GM11168 (cell line): ENCODE results near the gene PPP2R2C.

Experiments
- in situ Hi-C: fragments of 300-500 bp; cut with MboI; formaldehyde crosslinking; loops from one replicate; pipeline ENCODE4 v1.12.0; 2022; ENCODE audit warnings: low sequenced_read_pairs; ENCODE audit not compliant: unreplicated experiment

PPP2R2C gene

DNA sequence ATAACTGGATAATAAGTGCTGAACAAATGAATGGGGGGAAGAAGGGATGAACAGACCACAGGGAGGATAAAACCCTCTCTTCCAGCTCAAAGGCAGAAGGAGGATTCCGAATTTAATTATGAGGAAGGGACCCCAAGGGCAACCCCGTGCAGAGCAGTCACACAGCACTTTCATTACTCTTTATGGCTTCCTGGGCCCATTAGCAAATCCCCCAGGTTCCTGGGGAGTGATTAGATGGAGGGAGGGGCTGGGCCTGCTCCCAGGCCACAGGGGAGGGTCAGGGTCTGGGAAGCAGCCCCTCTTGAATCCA lies 67.1 kb downstream of the PPP2R2C start:
- in situ Hi-C loops, result no loop called here

DNA sequence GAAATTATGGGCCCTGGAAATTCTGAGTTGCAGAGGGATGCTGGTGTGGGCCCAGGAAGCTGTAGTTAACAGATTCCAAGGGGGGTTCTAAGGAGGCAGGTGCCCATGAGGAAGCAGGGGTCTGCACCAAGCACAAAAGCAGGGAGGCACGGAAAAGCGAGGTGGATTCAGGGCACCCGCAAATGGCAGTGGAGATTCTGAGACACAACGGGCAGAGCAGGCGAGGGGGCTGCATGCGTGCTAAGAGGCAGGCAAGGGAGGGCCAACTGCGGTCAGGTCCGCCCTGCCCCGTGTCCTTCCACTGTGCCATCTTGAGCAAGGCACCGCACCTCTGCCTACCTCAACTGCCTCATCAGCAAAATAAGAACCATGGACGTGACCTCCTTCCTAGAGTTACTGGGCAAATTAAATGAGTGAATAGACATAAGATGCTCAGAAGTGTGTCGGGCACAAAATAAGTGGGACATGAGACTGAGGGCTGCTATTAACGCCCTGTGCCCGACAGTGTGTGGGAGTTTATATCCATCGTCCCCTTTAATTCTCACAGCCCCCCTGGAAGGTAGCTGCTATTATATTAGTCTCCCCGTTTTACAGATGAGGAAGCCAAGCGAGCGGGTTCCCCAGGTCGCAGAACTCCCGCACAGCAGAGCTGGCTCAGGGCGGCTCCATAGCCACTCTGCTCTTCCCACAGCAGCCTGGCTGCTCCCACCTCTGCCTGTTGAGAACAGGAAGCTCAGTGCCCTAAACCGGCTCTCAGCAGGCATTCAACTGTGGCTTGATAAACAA lies 67.6 kb downstream of the PPP2R2C start:
- in situ Hi-C loops, result no loop called here

DNA sequence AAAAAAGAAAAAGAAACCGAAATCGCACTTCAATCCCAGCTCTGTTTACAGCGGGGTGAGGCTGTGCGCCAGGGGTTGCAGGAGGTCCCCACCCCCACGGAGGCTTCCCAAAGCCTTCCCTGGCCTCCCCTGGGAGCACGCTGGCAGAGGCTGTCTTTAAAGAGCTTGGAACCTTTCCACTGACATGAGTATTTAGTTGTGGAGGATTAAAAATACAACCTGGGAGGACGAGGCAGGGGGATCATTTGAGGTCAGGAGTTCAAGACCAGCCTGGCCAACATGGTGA lies 69.1 kb downstream of the PPP2R2C start:
- in situ Hi-C loops, result no loop called here

DNA sequence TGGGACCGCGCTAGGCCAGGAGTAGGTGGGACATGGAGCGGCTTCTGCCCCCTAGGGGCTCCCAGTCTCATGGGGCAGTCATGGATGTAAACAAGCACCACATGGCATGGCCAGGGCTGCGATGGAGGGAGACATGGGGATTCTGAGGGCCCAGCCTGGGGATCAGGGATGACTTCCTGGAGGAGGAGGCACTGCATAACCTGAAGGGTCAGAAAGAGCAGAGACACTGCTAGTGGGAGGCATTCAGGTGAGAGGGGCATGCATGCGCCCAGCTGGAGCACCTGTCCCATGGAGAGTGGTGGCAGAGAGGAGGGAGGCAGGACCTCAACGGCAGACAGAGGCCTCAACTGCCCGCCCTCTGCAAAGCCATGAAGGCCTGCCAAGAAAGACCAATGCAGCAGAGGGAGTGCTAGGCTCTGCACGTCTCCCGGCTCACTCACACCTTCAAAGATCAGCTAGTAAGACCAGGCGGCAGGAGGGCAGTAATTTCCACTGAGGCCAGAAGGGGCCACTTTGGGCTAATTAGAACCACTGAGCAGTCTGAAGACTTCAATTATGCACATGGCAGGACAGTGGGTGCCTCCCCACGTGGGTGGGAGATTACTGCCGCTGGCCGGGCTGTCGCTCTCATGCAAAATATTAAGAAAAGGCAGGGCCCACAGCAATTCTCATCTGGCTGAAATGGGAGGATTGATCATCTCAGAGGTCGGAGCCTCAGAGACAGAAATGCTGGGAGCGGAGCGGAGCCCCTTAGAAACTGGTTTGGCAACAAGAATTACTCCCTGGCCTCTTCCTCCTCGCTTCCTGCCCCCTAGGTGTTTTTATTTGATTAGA lies 69.6 kb downstream of the PPP2R2C start:
- in situ Hi-C loops, result no loop called here

DNA sequence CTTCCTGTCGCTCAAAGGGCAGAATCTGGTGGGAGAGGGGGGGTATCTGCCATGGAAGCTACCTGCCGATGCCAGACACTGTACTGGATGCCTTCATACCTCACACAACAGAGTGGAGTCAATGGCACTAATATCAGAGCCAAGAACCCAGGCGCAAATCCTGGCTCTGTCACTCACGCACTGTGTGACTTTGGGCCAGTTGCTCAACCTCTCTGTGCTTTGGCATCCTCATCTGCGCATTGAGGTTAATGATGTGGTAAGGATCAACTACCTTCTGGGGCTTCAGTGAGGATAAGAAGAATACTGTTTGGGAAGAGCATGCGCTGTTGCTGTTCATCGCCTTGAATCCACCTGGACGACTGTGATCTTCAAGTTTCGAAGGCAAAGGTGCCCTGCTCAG lies 70.6 kb downstream of the PPP2R2C start:
- in situ Hi-C loops, result no loop called here

DNA sequence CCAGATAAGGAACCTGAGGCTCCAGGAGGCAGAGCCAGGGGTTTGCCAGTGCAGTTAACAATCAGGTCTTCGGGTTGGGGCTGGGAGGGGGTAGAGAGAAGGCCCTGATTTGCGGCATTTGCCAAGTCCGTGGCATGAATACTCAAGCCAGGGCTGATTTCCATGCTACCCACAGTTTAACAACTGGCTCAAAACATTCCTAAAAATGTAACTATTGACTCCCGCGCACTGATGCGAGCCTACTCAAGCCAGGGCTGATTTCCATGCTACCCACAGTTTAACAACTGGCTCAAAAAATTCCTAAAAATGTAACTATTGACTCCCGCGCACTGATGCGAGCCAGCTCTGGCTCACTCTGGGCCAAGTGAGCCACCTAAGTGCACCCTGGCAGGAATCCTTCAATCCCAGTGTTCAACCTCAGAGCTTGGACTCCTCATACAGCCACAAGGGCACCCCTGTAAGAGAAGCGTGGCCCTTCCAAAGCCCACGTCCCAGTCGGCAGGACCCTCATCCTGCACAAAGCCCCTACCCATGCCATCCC lies 75.6 kb downstream of the PPP2R2C start:
- in situ Hi-C loops, result no loop called here

DNA sequence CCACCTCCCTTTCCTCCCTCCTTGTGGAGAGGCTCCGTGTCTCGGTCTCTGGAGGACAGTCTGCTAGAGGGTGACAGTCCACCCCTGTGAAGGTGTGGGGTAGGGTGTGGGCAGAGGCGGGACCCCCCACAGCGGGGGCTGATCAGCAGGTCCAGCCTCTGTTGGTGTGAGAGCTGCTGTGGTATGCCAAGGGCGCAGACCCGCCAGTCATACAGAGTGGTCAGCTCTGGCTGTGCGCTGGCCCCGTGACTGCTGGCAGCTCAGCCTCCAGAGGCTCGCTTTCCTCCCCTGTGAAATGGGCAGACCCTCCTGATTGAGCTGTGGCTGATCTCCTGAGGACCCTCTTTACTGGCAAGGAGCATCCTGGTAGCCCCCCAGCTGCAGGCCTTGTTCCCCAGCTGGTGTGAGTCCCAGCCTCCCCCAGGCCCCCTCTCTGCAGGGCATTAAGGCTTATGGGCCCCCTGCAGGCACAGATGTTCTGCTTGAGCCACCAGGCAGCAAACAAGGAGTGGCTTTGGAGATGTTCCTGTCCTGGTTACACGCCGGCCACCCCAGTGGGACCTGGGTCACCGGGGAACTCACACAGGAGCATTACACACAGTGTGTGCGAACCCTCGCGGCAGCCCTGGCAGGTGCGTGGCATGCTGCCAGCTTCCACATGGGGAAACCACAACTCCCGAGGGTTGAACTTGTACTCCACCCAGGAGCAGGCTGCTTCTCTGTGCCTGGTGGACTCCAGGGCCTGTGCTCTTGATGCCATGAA lies 76.8 kb downstream of the PPP2R2C start:
- in situ Hi-C loops, result no loop called here

DNA sequence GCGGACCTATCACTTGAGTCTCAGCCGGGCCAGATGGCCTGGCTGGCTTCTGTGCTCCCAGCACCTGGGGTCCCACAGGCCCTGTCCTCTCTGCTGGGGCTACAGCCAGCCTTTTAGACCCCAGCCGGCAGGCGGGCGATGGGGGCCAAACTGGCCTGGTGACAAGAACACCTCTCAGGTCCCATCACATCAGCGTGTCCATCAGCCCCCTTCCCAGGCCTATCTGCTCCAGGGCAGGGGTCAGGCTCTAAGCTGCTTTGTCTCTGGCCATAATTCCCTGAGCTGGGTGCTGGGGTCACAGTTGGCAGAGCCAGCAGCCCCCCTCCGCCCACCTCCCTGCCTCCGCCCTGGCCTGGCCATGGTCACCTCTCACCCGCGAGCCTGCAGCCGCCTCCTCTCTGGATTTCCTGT lies 77.7 kb downstream of the PPP2R2C start:
- in situ Hi-C loops, result no loop called here

DNA sequence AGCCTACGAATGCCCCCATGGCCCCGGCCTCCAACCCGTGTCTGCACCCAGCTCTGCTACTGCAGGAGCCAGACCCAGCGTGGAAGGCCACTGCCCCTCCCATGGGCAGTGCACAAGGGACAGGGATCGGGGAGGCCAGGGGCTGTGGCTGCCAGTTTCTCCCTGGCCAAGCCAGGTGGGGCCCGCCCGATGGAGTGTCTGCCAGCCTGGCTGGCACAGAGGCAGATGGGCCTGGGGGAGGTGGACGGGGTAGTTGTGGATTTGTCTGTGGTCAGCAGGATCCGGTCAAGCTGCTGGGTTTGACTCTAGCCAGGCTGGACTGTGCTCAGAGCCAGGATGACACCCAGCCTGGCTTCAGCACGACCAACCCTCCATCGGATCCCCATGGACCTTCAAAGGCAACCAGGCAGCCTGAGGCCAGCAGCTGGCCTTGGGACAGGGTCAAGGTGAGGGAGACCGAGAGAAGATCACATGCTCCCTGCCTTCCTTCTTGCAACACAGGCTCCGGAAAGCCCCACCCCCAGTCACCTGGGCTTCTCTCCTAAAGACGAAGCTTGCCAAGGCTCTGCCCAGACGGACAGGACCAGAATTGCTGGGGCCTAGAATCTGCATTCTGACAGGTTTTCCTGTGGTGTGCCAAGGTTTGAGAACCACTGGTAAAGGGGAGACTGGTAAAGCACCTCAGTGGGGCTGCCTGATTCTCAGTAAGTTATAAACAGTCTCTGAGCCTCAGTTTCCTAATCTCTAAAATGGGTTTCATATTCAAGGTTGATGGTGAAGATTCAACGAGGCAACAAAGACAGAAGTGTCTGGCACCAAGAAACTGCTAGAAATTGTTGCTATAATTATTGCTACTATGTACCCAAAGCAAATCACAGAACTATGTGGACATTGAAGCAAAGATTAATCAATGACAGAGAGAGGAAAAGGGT lies 78.6 kb downstream of the PPP2R2C start:
- in situ Hi-C loops, result no loop called here

DNA sequence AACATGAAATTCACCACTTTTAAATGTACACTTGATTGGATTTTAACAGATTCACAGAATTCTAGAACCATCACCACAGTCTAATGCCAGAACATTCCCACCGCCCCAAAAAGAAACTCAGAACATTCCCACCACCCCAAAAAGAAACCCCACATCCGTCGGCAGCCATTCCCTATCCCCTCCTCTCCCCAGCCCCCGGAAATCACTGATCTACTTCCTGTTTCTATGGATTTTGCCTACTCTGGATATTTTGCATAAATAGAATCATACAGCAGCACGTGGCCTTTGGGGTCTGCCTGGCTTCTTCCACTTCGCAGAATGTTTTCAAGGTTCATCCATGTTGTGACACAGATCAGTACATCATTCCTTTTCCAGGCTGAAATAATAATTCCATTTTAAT lies 79.3 kb downstream of the PPP2R2C start:
- in situ Hi-C loops, result no loop called here

DNA sequence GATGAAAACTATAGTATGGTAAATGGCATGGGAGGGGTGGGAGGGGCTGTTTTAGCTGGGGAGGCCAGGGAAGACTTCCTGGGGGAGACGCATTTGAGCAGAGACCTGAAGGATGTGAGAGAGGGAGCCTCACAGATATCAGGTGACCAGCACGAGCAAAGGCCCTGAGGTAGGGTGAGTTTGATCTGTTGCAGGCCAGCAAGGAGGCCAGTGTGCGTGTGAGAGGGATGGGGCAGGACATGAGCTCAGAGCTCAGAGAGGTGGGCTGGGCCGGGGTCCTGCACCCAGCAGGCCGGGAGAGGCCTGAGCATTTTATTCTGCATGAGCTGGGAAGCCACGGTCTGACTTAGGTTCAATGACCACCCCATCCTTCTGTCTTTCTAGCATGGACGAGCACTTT lies 80.0 kb downstream of the PPP2R2C start:
- in situ Hi-C loops, result no loop called here

DNA sequence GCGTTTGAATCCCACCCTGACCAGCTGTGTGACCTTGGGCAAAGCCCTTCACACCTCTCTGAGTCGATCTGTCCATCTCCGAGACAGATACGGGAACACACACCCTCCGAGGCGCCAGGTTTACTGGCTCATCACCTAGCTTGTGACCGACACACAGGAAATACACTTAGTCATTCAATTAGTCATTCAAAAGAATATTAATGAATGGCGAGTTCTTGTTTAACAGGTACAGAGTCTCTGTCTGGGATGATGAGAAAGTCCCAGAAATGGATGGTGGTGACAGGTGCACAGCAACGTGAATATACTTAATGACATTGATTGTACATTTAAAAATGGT lies 80.6 kb downstream of the PPP2R2C start:
- in situ Hi-C loops, result no loop called here

DNA sequence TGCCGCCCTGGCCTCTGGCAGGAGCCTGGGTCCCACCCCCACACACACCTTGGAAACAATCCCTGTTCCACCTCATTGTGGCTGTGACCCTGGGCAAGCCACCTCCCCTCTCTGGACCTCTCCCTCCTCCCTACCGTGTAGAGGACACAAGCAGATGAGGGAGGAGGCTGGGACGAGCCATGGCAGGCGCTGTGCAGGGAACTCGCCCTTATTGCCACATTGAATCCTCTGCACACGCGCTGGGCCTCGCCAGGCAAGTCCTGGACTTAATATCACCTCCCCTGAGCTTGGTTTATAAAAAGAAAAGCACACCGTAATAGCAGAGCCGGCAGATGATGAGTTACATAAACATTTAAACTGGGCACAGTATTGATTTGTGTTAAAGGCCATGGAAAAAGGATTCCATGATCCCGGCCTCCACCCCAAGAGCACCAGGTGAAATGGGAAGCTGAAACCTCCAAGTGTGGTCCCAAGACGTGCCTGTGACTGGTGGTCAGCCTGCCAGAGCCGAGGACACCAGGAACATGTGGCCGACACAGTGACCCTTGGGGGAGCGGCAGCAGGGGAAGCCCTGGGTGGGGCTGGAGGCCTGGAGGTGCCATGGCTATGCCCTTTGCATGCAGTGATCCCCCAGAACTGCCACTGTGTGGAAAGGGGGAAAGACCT lies 81.1 kb downstream of the PPP2R2C start:
- in situ Hi-C loops, result no loop called here

DNA sequence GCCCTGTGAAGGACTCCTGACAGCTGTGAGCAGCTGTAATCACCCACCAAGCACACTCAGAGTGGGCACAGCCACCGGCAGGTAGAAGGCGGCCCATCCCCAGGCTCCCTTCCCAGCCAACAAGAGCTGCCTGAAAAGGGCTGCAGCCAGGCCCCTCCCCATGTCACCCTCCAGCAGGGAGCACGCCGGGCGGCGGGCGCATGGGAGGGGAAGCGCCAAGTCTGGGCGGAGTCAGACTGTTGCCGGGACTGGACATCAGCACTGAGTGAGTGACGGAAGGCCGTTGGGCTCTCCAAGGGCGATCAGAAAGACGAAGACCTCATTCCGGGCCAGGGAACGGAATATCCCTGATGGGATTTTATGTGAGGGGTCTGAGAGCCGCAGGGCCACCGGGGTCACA lies 82.1 kb downstream of the PPP2R2C start:
- in situ Hi-C loops, result no loop called here

DNA sequence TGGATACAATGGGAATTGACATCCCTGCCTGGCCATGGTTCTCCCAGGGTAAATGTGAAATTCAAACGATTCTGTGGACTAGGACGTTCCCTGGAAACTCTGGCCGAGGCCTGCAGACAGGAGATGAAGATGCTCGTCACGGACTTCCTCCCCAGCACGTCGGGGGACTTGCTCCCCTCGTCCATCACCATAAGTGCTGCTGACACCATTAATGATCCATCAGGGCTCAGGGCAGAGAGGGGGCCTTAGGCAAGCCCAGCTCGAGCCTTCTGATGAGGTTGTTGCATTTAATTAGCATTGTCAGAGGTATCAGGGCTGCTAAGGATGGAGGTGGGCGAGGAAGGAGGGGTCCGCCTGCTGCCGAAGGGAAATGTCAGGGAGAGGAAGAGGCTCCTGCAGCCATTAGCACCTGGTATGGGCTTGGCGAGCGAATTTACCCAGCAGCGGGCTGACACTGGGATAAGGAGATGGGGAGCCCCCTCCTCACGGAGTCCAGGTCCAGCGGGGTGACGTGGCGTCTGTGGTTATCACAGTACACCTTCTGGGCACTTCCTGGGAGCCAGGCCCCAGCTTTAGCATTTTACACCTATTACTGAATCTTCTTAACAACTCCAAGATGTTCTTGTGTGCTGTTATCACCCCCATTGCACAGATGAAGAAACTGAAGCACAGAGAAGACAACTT lies 83.1 kb downstream of the PPP2R2C start:
- in situ Hi-C loops, result no loop called here

DNA sequence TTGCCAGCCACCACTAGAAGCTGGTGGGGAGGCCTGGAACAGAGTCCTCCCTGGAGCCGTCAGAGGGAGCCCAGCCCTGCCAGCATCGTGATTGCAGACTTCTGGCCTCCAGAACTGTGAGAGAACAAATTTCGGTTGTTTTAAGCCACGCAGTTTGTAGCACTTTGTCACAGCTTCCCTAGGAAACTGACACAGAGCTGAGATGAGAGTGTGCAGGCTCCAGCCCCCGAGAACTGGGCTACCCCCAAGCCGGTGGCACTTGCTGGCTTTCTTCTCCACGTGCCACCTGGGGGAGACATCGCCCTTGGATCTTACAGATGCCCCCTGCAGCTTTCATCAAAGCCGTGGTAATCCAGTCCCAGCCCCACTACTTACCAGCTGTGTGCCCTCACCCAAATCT lies 83.7 kb downstream of the PPP2R2C start:
- in situ Hi-C loops, result no loop called here

DNA sequence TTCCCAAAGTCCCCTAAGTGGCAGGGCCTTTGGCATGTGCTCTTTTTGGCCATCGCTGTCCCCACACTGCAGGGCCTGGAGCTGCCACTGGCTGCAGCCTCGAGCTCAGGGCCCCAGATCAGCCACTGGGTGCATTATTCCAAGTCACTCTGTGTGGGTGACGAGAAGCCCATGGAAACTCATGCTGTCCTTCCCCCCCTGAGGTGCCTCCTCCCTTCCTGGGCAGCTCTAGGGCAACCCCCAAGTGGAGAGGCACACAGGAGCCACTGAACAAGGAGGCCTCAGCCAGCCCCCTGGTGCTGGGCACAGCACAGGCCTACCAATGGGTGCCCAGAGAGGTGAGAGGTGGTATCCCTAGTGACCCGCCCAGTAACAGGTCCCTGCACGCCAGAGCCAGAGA lies 84.5 kb downstream of the PPP2R2C start:
- in situ Hi-C loops, result no loop called here

DNA sequence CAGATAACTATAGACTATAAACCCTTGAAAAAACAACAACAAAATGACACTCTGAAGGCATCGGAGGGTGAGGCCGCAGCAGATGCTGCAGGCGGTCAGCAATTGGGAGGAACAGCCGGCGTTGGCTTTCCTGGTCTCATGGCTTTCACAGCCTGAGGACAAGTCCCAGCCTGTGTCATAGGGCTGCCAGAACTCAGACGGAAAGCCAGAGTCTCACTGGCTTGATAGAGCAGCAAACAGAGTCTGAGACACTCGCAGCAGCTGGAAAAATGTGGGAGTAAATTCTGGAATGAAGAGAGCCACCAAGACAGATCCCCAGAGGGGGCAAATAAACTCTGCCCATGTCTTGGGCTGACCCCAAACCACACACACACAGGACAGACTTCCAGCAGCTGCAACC lies 86.3 kb downstream of the PPP2R2C start:
- in situ Hi-C loops, result no loop called here

DNA sequence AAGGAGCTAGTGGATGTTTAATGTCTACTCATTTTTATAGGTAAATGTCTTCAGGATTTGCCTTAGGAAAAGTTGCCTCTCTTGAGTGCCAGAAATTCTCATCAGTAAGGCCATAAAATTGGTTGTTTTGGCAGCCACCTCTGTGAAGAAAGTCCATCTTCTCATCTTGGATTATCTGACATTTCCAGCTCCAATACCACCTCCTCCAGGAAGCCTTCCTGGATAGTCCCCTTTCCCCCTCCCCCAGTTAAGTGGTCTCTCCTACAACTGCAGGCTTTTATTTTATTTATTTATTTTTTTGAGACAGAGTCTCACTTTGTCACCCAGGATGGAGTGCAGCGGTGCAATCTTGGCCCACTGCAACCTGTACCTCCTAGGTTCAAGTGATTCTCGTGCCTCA lies 87.1 kb downstream of the PPP2R2C start:
- in situ Hi-C loops, result no loop called here
